Activated CD8-positive, alpha-beta T cell treated with anti-CD3 and anti-CD28 coated beads for 36 hours (primary cell): ENCODE results near the gene C17orf67. TPM values are rescaled to one million over a fixed set of nuclear protein-coding genes. Genes with fewer than 3 reads are reported as not detected.
A peak's percentile ranks its signal among the peaks of the same experiment; 100 is the strongest.

Experiments
- ATAC-seq: fragments of 200-7000 bp; cut with Tn5 transposase; one replicate; pipeline ENCODE4 v1.10.0; 2021; ENCODE audit warnings: mild to moderate bottlenecking, moderate library complexity
- CTCF ChIA-PET: fragments of 350-600 bp; sonication (Branson Sonifier 250); formaldehyde crosslinking; loops from one replicate; lab custom pipeline; 2021; ENCODE audit warnings: antibody characterized with exemption; lab: Charles Lee
- POLR2A ChIA-PET: fragments of 350-600 bp; sonication (Branson Sonifier 250); formaldehyde crosslinking; loops from one replicate; lab custom pipeline; 2021; ENCODE audit warnings: antibody characterized with exemption; lab: Charles Lee
- DNase-seq: peaks from one replicate; pipeline ENCODE4 v3.0.0-alpha.2; 2020
- H3K27ac Mint-ChIP-seq: one replicate; pipeline ENCODE4 v1.8.0; 2021; ENCODE audit warnings: mild to moderate bottlenecking, mixed read lengths
- H3K27me3 Mint-ChIP-seq: one replicate; pipeline ENCODE4 v1.8.0; 2021; ENCODE audit warnings: mixed read lengths
- H3K36me3 Mint-ChIP-seq: one replicate; pipeline ENCODE4 v1.8.0; 2021; ENCODE audit warnings: low read depth, mixed read lengths
- H3K4me1 Mint-ChIP-seq: one replicate; pipeline ENCODE4 v1.8.0; 2021; ENCODE audit warnings: low read depth, mixed read lengths
- H3K4me3 Mint-ChIP-seq: one replicate; pipeline ENCODE4 v1.8.0; 2021; ENCODE audit warnings: mild to moderate bottlenecking, moderate library complexity, mixed read lengths
- H3K9me3 Mint-ChIP-seq: one replicate; pipeline ENCODE4 v1.8.0; 2021; ENCODE audit warnings: mixed read lengths
- intact Hi-C: fragments of 100-400 bp; cut with micrococcal nuclease; formaldehyde crosslinking; loops from one replicate; pipeline ENCODE4 v1.10.0; 2022
- total RNA-seq, 2 experiments: library from RNA; stranded (reverse); gene quantifications; one replicate each; pipeline ENCODE4 v1.2.3, GENCODE V29; 2021
- TF ChIP-seq, protein P1 (sequence below): fragments of 200-600 bp; IDR thresholded peaks from one replicate; pipeline ENCODE4 v1.8.0; 2022; ENCODE audit warnings: antibody characterized with exemption, mild to moderate bottlenecking

Gene C17orf67
- total RNA-seq, 2 experiments from 2014 or later: 2.3 TPM

DNA sequence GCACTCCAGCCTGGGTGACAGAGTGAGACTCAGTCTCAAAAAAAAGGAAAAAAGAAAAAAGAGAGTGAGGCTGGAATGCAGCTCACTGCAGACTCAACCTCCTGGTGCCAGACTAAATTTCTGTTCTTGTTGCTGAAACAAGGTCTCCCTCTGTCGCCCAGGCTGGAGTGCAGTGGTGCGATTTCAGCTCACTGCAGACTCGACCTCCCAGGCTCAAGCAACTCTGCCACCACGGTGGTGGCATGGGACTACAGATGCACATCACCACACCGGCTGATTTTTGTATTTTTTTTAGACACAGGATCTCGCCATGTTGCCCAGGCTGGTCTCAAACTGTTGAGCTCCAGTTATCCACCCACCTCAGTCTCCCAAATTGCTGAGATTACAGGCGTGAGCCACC lies 45.6 kb upstream of the C17orf67 start:
- H3K36me3 Mint-ChIP-seq: peaks cover 2% of the 10 kb centered on the region
- ChIA-PET CTCF (interaction anchor here (1.4 to 2.2 kb wide), 2 partner anchors 10 to 60 kb away, joined by 4 to 8 read pairs; no protein-coding TSS in a partner anchor), POLR2A (interaction anchor here (0.6 to 1.0 kb wide), 2 partner anchors 43 to 54 kb away, joined by 3 read pairs; no protein-coding TSS in a partner anchor)
- ATAC-seq: no peak
- no peaks in the 10 kb centered on the region for H3K9me3 Mint-ChIP-seq
- intact Hi-C loops: no loop called here
- no peaks in the 10 kb centered on the region for H3K4me1 Mint-ChIP-seq
- H3K27me3 Mint-ChIP-seq: peaks cover 5% of the 10 kb centered on the region
- no peak overlapping the region for H3K27ac Mint-ChIP-seq
- DNase-seq: no peak
- H3K4me3 Mint-ChIP-seq: no peak overlapping the region
- TF ChIP-seq, protein P1, sequence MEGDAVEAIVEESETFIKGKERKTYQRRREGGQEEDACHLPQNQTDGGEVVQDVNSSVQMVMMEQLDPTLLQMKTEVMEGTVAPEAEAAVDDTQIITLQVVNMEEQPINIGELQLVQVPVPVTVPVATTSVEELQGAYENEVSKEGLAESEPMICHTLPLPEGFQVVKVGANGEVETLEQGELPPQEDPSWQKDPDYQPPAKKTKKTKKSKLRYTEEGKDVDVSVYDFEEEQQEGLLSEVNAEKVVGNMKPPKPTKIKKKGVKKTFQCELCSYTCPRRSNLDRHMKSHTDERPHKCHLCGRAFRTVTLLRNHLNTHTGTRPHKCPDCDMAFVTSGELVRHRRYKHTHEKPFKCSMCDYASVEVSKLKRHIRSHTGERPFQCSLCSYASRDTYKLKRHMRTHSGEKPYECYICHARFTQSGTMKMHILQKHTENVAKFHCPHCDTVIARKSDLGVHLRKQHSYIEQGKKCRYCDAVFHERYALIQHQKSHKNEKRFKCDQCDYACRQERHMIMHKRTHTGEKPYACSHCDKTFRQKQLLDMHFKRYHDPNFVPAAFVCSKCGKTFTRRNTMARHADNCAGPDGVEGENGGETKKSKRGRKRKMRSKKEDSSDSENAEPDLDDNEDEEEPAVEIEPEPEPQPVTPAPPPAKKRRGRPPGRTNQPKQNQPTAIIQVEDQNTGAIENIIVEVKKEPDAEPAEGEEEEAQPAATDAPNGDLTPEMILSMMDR: no peak

DNA sequence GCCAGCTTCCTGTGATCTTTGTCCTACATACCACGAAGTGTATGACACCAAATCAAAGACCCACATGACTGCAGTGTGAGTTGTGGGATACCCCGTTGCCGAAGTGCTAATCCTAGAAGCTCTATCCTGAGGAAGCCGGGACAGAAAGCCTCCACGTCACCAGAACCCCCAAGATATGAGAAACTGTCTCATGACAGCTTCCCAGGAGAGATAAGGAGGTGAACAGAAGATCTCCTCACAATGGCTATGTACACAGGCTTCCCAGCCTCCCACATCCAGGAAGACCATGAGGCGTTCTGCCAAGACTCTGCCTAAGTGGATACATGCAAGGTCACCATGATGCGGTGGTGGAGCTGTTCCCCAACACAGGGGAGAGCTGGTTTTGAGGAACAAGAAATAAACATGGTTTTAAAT lies 43.1 kb upstream of the C17orf67 start:
- ATAC-seq (no peak), DNase-seq (no peak)
- Mint-ChIP-seq H3K27me3 (peaks cover 6% of the 10 kb centered on the region), H3K4me1 (no peaks in the 10 kb centered on the region), H3K36me3 (peaks cover 1% of the 10 kb centered on the region), H3K4me3 (no peak overlapping the region), H3K9me3 (no peaks in the 10 kb centered on the region), H3K27ac (no peak overlapping the region)
- TF ChIP-seq, protein P1: no peak
- ChIA-PET POLR2A (interaction anchor here (0.9 to 1.3 kb wide), 3 partner anchors 8 to 14 kb away, joined by 3 to 4 read pairs (median 3); no protein-coding TSS in a partner anchor), CTCF (no interaction called here)
- intact Hi-C loops: no loop called here

DNA sequence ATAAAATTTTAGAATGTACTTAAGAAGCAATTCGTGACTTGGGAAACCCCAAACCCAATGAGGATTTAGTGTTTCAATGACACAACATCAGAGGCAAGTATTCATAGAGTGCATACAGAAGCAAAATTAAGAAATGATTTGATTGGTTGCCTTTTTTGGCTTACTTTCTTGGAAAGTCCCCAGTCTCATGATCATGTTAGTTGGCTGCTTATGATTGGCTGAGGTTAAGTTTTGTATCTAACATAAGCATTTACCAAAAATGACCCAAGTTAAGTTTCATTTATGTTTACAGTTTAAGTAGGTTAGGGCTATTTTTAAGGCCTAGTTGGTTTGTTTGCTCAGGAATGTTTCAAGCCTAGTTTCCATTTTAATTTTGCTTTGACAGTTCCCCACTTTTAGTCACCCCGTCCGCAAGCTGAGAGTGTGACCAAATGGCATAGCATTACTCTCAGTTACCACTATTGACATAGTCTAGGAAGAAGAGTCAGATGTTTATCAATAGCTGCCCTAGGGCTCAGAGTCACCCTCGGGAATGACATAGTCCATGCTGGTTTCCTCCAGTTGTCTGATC lies 36.4 kb upstream of the C17orf67 start:
- POLR2A ChIA-PET: interaction anchor here (0.9 to 1.6 kb wide), 3 partner anchors 10 to 21 kb away, joined by 3 to 5 read pairs (median 4); no protein-coding TSS in a partner anchor
- Mint-ChIP-seq H3K4me1 (peaks cover 9% of the 10 kb centered on the region), H3K9me3 (no peaks in the 10 kb centered on the region), H3K36me3 (peaks cover 5% of the 10 kb centered on the region), H3K4me3 (no peak overlapping the region), H3K27me3 (peaks cover 4% of the 10 kb centered on the region), H3K27ac (peak overlapping the region; percentile 83)
- TF ChIP-seq, protein P1: no peak
- ATAC-seq: peak; percentile 65
- DNase-seq: peak; percentile 21
- intact Hi-C loops: no loop called here
- CTCF ChIA-PET: interaction anchor here (0.7 to 4.3 kb wide), 3 partner anchors 19 to 69 kb away, joined by 3 to 16 read pairs (median 5); no protein-coding TSS in a partner anchor

DNA sequence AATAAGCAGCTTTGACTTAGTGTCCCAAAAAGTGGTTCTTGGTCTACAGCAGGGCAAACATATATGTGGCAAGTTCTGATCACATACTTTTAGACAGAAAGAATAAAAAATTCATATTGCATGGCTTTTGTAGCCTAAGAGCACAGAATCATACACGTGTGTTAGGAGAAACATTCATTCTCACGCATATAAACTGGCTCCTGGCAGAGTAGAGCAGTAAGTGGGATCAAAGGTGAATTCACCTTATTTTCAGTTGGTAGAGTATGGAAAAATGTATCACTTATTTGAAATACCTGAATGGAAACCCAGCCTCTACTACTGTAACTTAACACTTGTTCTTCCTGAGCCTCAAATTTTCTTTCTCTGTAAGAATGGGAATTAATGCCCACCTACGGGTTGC lies 35.0 kb upstream of the C17orf67 start:
- intact Hi-C loops: no loop called here
- TF ChIP-seq, protein P1: no peak
- CTCF ChIA-PET: interaction anchor here (4.3 kb wide), 1 partner anchor 48 kb away, joined by 16 read pairs; no protein-coding TSS in a partner anchor

DNA sequence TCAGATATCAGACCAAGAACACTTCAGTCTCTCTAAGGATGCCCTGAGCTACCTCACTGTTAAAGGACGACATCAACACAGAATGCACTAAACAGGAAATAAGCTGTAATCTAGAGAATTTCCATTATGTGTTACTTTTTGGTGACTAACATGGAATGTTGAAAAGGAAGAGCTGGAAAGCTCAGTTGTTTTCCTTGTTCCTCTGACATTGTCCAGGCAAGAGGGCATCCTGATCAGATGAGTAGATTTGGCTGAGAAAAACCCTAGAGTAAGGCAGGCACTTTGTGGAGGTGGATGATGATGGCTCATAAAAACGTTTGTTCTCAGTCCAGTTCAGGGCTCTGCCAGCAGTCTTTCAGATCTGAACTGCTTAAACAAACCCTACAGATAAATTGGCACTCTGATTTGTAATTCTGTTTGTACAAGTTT lies 34.2 kb upstream of the C17orf67 start:
- no peaks in the 10 kb centered on the region for H3K9me3 Mint-ChIP-seq
- H3K27ac Mint-ChIP-seq: no peak overlapping the region
- ChIA-PET POLR2A (interaction anchor here (1.0 to 1.1 kb wide), 2 partner anchors 18 to 34 kb away, joined by 3 read pairs; partner anchors contain the start of genes C17orf67 and DGKE), CTCF (interaction anchor here (1.0 to 4.3 kb wide), 2 partner anchors 16 to 48 kb away, joined by 3 to 16 read pairs; no protein-coding TSS in a partner anchor)
- no peak overlapping the region for H3K4me3 Mint-ChIP-seq
- no peaks in the 10 kb centered on the region for H3K27me3 Mint-ChIP-seq
- ATAC-seq (no peak), DNase-seq (no peak)
- TF ChIP-seq, protein P1: no peak
- intact Hi-C loops: no loop called here
- H3K36me3 Mint-ChIP-seq: peaks cover 11% of the 10 kb centered on the region
- H3K4me1 Mint-ChIP-seq: peaks cover 9% of the 10 kb centered on the region

More for the DNA sequence above, 35.0 kb upstream of the C17orf67 start:
- Mint-ChIP-seq H3K9me3 (no peaks in the 10 kb centered on the region), H3K27me3 (peaks cover 1% of the 10 kb centered on the region), H3K27ac (no peak overlapping the region), H3K4me1 (peaks cover 9% of the 10 kb centered on the region), H3K4me3 (no peak overlapping the region), H3K36me3 (peaks cover 10% of the 10 kb centered on the region)
- POLR2A ChIA-PET: interaction anchor here (1.1 to 1.6 kb wide), 2 partner anchors 12 to 35 kb away, joined by 3 read pairs; partner anchors contain the start of genes C17orf67 and DGKE
- ATAC-seq (no peak), DNase-seq (no peak)
